Activated effector memory CD4-positive, alpha-beta T cell treated with anti-CD3 and anti-CD28 coated beads, Interleukin-2, amount 50 U/mL, for 16 hours (primary cell): ENCODE results near the gene AARSD1.
"Not testable (repeated sequence)": the region's sequence is repeated elsewhere in the genome, so short reads cannot be mapped to it uniquely, and the experiment has no call there.

Source experiments
- DNase-seq: peaks from one replicate; pipeline ENCODE4 v3.0.0-alpha.2; 2020

AARSD1 gene, protein sequence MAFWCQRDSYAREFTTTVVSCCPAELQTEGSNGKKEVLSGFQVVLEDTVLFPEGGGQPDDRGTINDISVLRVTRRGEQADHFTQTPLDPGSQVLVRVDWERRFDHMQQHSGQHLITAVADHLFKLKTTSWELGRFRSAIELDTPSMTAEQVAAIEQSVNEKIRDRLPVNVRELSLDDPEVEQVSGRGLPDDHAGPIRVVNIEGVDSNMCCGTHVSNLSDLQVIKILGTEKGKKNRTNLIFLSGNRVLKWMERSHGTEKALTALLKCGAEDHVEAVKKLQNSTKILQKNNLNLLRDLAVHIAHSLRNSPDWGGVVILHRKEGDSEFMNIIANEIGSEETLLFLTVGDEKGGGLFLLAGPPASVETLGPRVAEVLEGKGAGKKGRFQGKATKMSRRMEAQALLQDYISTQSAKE

DNA sequence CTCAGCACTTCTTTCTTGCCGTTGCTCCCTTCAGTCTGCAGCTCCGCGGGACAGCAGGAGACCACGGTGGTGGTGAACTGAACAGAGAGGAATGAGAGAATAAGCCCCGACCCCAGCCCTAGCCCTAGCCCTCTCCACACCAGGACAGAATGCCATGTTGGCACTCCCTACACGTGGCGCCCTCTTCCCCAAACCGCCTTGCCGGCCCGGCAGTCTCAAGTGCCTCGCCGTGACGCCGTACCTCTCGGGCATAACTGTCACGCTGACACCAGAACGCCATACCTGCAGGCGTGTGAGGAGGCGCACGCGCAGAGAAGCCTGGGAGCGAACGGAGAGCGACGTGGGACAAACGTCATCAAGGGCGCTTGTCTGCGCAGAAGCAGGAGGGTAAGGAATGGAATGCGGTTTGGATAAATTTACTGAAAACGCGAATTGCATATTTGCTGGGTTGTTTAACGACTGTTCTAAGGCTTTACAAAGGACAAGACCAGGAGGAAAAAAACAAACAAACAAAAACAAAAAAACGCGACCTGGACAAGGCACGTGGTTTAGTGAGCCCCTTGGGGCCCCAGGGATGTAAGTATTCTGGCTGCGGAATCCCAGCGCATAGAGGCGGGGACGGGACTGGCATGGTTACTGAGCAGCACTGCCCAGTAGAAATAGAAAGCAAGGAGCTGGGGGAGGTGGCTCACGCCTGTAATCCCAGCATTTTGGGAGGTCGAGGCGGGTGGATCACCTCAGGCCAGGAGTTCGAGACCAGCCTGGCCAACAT lies at the start of gene AARSD1:
AARSD1 (minus strand) TSS at position 294 of the 772 bp plus-strand sequence; CDS start at position 280, 14 bp downstream.
- DNase-seq = peak; percentile 96

DNA sequence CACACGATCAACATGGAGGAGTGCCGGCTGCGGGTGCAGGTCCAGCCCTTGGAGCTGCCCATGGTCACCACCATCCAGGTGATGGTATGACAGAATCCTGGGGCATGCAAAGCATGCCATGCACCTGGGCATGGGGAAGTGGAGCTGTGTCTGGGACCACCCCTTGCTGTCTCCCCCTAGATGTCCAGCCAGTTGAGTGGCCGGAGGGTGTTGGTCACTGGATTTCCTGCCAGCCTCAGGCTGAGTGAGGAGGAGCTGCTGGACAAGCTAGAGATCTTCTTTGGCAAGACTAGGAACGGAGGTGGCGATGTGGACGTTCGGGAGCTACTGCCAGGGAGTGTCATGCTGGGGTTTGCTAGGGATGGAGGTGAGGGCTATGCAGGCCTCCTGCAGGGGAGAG lies 49.0 kb upstream of the AARSD1 start:
- no peak for DNase-seq

DNA sequence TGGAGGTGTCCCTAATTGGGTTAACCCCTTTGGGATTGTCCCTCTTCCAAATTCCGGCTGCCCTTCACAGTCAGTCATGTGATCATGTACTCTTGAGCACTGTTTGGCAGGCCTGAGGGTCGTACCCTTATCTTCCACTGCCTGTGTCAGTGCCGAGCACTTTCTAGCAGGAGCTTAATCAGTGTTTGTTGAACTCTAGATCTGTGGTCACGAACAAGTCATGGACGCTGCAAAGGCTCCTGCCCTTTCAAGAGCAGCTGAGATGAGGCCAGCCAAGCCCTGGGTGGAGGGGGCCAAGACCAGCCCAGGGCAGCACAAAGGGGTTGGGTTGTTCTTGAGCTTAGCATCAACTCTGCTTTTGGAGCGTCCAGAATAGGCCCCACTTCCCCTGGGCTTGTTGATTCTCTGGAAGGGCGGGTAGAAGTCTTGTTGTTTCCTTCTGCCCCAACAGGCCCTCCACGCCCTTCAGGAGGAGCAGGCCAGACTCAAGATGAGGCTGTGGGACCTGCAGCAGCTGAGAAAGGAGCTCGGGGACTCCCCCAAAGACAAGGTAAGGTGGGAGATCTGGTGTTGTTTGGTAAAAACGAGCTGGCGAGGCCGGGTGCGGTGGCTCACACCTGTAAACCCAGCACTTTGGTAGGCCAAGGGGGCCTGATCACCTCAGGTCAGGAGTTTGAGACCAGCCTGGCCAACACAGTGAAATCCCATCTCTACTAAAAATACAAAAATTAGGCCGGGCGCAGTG lies 47.6 kb upstream of the AARSD1 start:
- no peak for DNase-seq

DNA sequence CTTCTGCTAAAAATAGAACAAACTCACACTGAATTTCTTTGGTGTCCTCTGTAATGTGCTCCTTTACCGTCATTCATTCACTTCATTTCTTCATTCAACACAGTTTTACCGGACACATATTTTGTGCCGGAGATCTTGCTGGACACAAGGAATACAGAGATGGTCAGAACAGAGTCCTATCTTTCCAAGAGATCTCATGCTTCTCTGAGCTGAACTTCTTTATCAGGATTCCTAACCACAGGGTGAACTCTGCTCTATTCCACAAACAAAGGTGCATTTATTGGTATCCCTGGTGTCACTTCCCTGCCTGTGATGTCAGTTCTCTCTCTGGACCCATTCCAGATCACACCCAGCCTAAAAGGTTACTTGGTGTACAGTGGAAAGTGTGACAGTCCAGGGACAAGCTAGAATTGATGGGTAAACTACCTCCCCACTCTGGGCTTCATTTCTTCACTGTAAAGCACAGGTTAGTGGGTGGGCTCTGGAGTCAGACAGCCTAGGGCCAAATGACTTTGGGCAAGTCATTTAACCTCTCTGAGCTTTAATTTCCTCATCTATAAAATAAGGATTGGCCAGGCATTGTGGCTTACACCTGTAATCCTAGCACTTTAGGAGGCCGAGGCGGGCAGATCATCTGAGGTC lies 46.5 kb upstream of the AARSD1 start:
- no peak for DNase-seq

DNA sequence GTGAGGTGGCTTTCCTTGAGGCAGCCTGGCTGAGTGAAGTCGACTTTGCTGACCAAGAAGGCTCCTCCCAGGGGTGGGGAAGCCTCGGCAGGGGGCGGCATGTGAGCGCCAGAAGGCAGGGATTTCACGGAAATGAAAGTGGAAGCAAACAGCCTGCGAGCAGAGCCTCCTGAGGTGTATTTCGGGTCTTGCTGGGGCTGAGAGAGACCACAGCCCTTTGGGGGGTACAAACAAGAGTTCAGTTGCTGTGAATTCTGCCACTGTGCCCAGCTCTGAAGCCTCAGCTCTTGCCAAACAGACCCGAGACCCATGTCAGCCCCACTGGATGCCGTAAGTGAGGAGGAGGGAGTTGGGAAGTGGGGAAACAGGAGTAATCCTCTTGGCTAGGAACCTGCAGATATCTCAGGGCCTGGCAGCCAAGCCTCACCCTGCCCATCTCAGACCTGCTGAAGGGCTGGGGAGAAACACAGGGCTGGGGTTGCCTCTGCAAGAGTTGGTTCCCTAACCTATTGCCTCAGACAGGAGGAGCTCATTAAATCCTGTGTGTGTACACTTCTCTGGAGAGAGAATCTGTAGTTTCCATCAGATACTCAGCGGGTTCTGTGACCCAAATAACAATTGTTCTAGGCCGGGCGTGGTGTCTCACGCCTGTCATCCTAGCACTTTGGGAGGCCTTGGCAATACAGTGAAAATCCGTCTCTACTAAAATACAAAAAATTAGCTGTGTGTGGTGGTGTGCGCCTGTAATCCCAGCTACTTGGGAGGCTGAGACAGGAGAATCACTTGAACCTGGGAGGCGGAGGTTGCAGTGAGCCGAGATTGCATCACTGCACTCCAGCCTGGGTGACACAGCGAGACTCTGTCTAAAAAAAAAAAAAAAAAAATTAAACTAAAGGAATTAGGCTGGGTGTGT lies 42.6 kb upstream of the AARSD1 start, which contains the start of gene IFI35:
IFI35 (plus strand) TSS at position 146 of the 913 bp plus-strand sequence; CDS start at position 310, 164 bp downstream.
- DNase-seq = peak; percentile 95

DNA sequence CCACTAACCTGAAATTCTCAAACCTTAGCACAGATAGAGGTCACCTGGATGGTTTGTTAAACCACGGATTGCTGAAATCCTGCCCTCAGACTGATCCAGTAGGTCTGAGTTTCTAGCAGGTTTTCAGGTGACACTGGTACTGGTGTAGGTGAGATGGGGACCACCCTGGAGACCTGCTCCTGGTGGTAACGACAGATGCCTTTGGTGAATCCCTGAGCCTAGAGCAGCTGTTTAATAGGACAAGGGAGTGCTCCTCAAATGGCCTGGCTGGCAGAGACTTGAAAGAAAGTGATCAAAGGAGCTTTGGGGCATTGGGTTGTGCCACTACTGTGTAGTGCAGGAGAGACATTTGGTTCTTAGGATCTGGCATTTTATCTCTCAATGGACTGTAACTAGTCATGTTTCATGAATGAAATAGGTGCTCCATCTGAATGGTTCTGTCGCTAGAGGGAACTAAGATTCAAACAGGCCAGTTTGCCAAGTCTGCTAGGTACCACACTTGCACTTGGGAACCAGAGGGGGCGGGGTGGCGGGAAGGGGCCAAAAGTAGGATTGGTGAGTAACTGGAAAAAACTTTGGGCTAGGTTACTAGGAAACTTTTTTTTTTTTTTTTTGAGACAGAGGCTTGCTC lies 39.4 kb upstream of the AARSD1 start:
- DNase-seq = no peak

DNA sequence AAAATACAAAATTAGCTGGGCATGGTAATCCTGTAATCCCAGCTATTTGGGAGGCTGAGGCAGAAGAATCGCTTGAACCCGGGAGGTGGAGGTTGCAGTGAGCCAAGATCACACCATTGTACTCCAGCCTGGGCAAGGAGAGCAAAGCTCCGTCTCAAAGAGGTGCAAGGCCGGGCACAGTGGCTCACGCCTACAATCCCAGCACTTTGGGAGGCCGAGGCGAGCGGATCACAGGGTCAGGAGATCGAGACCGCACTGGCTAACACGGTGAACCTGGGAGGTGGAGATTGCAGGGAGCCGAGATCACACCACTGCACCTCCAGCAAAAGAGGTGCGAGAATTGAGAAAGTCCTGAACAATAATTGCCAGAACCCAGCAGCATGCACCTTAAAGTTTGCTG lies 36.6 kb upstream of the AARSD1 start:
- DNase-seq = not testable (repeated sequence)

DNA sequence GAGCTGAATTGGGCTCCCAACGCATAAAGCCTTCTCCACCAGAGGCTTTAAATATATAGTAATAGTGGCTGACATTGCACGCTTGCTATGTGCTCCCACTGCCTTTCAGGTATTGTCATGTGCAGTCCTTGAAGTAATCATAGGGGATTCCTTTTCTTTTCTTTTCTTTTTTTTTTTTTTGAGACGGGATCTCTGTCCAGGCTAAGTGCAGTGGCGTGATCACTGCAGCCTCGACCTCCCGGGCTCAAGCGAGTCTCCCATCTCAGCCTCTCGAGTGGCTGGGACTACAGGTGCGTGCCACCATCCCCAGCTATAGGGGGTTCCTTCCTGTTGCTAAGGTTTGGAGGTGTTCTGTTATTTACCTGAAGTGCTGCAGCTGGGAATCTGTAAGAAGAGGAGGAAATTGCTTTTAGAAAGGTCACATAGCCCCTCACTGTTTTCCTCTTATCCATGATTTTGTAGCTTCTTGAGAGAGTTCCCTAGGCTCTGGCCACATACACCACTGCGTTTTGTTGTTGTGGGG lies 34.8 kb upstream of the AARSD1 start:
- no peak for DNase-seq

DNA sequence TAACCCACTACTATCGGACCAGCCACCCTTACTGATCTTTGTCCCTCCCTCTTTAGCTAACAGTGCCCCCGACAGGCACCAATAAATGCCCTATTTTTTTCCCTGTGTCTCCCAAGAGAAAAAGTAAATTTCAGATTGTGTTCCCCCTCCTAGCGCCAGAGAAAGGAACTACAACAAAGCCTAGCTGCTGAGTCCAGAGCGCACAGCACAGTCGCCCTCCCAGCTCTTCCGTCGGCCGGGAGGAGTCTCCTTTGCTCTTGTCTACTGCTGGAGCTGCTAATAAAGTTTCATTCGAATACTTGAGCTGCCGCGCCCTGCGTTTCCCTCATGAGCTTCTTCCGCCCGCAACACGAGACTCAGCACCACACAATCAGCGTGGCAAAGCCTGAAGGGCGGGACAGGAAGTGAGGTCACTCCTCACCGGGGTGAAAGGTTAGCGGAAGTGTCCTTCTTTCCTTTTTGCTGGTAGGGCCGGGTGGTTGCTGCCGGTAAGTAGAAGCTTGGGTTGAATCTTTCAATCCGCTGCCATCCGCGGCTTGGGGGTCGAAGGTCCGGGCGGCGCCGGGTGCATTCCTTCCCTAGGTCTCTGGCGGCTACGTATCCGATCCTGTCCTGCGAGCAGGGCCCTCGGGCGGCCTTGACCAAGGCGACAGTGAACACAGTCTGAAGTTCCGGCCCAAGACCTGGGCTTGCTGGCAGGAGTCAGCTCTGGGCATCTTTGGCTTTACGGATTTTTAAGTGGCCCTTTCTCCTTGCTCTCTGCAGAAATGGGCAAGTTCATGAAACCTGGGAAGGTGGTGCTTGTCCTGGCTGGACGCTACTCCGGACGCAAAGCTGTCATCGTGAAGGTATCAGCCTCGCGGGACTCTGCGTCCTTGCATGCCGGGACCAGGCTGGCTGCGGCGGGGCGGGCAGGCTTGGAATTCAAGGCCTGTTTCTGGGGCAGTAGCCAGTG lies 34.0 kb upstream of the AARSD1 start, which contains the start of gene RPL27:
RPL27 (plus strand) TSS at position 436 of the 955 bp plus-strand sequence; CDS start at position 768, 332 bp downstream.
- peak; percentile 99 for DNase-seq

DNA sequence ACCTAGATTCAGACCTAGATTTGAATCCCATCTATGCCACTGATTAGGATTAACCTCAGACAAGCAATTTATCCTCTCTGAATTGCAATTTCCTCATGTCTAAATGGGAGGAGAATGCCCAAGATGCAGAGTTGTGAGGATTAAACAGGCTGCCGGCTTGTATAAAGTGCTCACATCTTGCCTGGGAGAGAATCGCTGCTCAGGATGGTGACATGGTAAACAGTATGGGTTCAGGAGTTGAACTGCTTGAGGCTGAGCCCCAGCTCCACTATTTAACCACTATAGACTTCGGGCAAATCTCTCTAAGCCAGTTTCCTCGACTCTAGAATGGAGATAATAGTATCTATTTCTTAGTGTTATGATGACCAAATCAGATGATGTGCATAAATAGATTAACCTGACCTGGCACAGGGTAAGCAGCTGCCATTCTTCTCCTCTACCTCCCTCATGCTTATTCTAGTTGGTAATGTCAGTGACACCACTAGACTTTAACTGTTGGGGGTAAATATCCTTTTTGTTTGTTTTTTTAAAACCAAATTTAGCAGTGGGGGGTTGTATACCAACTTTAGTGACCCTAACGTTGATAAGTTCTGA lies 33.2 kb upstream of the AARSD1 start:
- DNase-seq = no peak

DNA sequence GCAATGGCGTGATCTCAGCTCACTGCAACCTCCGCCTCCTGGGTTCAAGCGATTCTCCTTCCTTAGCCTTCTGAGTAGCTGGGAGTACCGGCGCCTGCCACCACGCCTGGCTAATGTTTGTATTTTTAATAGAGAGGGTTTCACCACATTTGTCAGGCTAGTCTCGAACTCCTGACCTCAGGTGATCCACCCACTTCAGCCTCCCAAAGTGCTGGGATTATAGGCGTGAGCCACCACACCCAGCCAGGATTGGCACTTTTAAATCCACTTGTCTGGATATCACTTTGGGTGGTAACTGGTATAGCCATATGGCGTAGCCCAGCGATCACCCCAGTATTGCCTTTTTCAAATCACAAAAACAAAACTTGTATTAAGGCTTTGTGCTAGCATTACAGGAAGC lies 29.7 kb upstream of the AARSD1 start:
- DNase-seq = not testable (repeated sequence)

DNA sequence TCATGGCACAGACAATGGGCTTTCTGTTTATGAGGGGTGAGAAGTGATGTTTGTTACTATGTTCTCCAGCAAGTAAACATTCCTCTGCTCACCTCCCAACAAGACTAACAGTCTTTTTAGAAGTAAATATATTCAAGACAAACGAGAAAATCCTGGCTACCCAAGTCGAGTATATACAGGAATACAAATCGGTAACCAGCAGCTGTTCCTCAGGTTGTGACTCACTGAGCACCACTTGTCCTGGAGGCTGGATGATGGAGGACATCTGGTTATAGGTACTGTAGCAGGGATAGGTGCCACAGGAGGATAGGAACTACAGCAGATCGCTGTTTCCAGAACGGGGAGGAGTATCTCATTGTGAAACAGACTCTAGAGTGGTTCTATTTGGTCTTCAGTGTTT lies 28.6 kb upstream of the AARSD1 start:
- DNase-seq = no peak

DNA sequence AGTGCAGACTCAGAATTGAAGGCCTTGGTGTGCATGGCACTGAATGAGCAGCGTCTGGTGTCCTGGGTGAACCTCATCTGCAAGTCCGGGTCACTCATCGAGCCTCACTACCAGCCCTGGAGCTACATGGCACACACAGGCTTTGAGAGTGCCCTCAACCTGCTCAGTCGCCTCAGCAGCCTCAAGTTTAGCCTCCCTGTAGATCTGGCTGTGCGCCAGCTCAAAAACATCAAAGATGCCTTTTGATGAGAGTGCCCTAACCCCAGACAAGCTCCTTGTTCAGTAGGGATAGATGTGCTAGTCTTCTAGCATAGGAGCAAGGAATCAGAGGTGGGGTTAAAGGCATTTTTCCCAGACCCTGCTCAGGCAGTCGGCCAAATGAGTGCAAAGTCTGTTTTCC lies 27.2 kb upstream of the AARSD1 start:
- DNase-seq = no peak

DNA sequence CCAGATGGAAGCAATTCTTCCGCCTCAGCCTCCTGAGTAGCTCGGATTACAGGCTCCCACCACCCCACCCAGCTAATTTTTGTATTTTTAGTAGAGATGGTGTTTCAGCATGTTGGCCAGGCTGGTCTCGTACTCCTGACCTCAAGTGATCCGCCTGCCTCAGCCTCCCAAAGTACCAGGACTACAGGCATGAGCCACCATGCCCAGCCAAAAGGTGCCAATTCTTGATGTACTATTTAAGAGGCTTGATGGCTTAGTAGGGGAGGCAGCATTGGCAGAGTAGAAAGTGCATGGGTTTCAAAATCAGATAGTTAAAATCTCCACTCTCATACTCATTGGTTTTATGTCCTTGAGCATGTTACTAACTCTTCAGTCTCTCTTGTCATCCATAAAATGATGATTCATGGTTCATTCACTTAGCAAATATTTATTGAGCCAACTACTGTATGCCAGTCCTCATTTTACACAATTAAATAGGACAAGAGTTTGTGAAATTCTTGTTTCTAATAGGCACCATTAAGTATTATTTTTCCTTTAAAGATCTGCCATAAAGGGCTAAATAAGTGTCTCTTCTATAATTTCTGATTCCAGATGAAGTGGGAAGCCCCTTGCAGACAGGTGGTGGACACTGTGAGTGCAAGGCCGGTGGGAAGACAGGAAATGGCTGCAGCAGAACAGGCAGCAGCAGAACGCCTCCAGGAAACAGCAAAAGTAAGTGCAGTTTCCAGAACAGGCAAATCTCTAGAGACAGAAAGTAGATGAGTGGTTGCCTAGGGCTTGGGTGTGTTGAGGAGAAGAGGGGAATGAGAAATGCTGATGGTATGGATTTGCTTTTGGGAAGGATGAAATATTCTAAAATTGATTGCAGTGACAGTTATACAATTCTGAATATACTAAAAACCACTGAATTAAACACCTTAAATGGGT lies 25.7 kb upstream of the AARSD1 start:
- no peak for DNase-seq

DNA sequence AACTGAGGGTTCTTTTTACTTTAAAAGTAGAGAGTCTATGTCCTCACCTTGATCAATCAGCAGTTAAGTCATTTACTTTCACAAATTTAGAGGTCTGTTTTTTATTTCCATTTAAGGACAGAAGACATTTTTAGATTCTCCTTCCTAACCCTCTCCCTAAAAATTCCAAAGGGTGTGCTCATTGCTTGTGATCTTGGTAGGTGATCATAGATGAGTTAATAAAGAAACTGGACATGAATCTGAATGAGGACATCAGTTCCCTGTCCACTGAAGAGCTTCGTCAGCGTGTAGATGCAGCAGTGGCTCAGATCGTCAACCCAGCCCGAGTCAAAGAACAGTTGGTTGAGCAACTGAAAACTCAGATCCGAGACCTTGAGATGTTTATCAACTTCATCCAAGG lies 24.9 kb upstream of the AARSD1 start:
- DNase-seq = peak; percentile 21

DNA sequence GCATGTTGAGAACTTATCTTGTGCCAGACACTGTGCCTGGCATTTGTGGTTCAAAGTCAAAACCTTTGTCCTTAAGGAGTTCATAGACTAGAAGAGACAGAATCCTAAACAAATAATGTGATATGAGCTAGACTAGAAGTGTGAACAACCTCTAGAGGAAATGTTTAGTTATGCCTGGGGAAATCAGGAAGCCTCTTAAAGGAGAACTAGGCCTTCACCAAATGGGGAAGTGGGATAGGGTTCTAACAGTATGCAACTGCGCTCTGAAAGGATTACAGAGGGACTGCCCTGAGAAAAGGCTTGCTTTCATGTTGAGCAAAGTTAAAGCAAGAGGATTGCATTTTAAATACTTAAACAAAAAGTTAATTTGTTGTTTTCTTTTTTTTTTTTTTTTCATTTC lies 21.0 kb upstream of the AARSD1 start:
- no peak for DNase-seq

DNA sequence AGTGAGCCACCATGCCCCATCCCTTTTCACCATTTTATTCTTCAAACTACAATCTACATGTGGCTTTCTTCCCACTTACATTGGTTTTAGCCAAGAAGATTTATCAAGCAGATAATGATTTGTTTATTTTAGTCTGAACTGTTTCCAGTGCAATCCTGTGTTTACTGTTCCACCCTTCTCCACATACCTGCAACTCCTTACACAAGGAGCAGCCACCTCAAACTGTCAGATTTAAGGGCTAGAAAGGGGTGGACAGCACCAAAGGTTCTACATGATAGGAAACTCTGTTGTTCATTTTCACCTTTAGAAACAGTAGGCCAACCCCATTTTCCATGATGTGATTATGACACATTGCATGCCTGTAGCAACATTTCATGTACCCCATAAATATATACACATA lies 18.0 kb upstream of the AARSD1 start:
- no peak for DNase-seq
